HG03196 (cell line): ENCODE measurements around the gene NOS3.

Experiments
- ATAC-seq: cut with Tn5 transposase; IDR thresholded peaks from one replicate; pipeline ENCODE4 v1.9.1; 2021; ENCODE audit not compliant: unreplicated experiment

The NOS3 gene

GRCh38 chr7:150990416-150991186 is at the start of gene NOS3:
NOS3 (plus strand) TSS chr7:150991017; CDS start chr7:150993804, 2,787 bp downstream.
- no peak for ATAC-seq

GRCh38 chr7:150941351-150942000 is 49.3 kb upstream of the NOS3 start:
- ATAC-seq = no peak

GRCh38 chr7:150942001-150942590 is 48.7 kb upstream of the NOS3 start:
- ATAC-seq = no peak

- no peak for ATAC-seq
Measured at GRCh38 chr7:150942591-150943452, 48.0 kb upstream of the NOS3 start.

- no peak for ATAC-seq
Measured at GRCh38 chr7:150943453-150943814, 47.4 kb upstream of the NOS3 start.

- no peak for ATAC-seq
Measured at GRCh38 chr7:150944066-150945042, 46.5 kb upstream of the NOS3 start.

- no peak for ATAC-seq
Measured at GRCh38 chr7:150945171-150945852, 45.5 kb upstream of the NOS3 start.

GRCh38 chr7:150945853-150946420 is 44.9 kb upstream of the NOS3 start:
- no peak for ATAC-seq

- ATAC-seq = no peak
Measured at GRCh38 chr7:150946421-150947240, 44.2 kb upstream of the NOS3 start.

GRCh38 chr7:150947241-150947745 is 43.5 kb upstream of the NOS3 start:
- ATAC-seq = no peak

- ATAC-seq = no peak
Measured at GRCh38 chr7:150947761-150948651, 42.8 kb upstream of the NOS3 start.

GRCh38 chr7:150948791-150949251 is 42.0 kb upstream of the NOS3 start:
- no peak for ATAC-seq

GRCh38 chr7:150949564-150949963 is 41.3 kb upstream of the NOS3 start:
- ATAC-seq = no peak

- no peak for ATAC-seq
Measured at GRCh38 chr7:150949971-150950491, 40.8 kb upstream of the NOS3 start.

GRCh38 chr7:150950496-150951180 is 40.2 kb upstream of the NOS3 start:
- ATAC-seq = no peak

- no peak for ATAC-seq
Measured at GRCh38 chr7:150951181-150951520, 39.7 kb upstream of the NOS3 start.
